ENCODE data around the gene RASAL2.
"Not testable (repeated sequence)": the region's sequence is repeated elsewhere in the genome, so short reads cannot be mapped to it uniquely, and the experiment has no call there.

Gene RASAL2

GRCh38 chr1:178241837-178242236 is 147.9 kb downstream of the RASAL2 start:
- DNase-seq, result no peak

- DNase-seq, result no peak
These were observed 149.2 kb downstream of the RASAL2 start for GRCh38 chr1:178243119-178243518.

DNA sequence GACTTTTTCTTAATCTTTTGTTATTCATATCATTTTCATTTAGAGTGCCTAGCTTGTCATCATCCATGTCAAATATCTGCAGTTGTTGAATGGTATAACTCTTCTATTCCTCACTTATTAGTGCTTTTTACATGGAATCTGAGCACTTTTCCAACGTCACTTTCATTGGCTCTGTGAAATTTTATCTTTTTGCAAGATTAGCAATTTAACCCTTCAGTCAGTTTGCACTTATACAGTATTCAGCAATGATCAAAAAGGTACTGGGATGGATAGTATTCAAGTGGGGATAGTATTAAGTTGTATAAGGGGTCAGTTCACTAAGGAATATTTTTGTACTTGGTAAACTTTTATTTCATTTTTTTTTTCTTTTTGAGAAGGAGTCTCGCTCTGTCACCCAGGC is 150.0 kb downstream of the RASAL2 start:
- no peak for DNase-seq

DNA sequence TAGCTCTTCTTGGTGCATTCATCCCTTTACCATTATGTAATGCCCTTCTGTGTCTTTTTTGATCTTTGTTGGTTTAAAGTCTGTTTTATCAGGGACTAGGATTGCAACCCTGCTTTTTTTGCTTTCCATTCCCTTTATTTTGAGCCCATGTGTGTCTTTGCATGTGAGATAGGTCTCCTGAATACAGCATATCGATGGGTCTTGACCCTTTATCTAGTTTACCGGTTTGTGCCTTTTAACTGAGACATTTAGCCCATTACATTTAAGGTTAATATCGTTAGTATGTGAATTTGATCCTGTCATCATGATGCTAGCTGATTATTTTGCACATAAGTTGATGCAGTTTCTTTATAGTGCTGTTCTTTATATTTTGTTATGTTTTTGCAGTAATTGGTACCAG is 154.4 kb downstream of the RASAL2 start:
- not testable (repeated sequence) for DNase-seq

DNA sequence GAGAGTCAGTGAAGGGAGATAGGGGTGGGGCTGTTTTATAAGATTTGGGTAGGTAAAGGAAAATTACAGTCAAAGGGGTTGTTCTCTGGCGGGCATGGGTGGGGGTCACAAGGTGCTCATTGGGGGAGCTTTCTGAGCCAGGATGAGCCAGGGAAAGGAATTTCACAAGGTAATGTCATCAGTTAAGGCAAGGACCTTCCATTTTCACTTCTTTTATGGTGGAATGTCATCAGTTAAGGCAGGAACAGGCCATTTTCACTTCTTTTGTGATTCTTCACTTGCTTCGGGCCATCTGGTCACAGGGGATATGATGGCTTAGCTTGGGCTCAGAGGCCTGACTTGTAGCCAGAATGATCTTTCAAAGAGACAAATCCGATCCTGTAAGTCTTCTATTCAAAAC is 159.7 kb downstream of the RASAL2 start:
- not testable (repeated sequence) for DNase-seq

- DNase-seq, result no peak
These were observed 160.5 kb downstream of the RASAL2 start for GRCh38 chr1:178254433-178254832.

GRCh38 chr1:178258536-178258935 is 164.6 kb downstream of the RASAL2 start:
- no peak for DNase-seq

DNA sequence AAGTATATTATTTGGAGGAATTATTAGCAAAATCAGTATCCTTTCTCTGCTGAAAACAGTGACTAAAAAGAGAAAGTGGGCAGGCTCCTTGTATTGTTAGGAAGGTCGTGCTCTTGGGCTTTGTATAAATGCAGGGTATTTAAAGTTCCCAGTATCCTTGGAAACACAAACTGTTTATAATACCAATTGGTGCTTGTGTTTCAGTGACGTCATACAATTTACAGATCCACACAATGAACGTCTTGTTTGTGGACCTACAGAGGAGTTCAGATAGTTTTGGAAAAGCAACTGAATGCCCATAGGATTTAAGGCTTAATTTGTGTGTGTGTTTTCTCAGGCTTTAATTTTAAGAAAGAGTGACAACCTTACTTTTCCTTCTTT is 168.2 kb downstream of the RASAL2 start:
- DNase-seq, result no peak

GRCh38 chr1:178263341-178263740 is 169.4 kb downstream of the RASAL2 start:
- DNase-seq, result no peak

- DNase-seq, result no peak
These were observed 172.2 kb downstream of the RASAL2 start for GRCh38 chr1:178266113-178266512.

DNA sequence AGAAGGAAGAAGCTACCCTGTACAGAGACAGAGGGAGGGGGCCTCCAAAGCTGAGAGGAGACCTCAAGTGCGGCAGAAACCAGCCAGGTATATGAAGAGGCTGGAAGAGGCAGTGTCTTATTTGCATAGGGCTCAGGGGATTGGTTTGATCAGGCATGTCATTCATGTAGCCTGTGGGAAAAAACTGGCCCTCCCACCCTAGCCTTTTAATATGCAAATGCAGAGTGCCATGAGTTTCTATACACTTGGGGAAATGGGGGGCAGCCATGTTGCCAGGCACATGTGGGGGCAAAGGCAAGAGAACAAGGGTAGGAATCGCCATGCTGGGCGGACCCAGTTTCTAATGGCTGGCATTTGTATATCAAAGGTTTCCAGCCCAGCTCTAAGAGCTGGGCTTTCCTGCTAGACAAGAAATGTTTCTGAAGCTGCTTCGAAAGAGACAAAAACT is 172.7 kb downstream of the RASAL2 start:
- DNase-seq, result no peak

- DNase-seq, result no peak
These were observed 173.8 kb downstream of the RASAL2 start for GRCh38 chr1:178267646-178268094.

DNA sequence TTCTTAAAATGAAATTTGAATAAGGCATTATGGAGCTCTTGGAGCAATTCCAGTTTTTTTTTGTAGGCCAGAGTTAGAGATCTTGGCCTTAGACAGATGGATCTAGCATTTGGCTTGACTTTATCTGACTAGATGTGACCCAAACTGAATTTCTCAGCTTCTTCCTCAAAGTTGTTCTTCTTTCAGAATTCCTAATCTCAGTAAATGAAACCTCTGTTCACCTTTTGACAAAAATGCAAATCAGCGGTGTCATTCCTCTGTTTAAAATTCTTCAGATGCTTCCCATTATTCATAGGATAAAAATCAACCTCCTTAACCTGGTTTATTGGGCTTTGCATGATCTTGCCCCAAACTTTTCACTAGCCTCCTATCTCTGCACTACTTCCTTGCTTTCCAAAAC is 177.6 kb downstream of the RASAL2 start:
- no peak for DNase-seq

- no peak for DNase-seq
These were observed 180.0 kb downstream of the RASAL2 start for GRCh38 chr1:178273707-178274410.

GRCh38 chr1:178275049-178275448 is 181.1 kb downstream of the RASAL2 start:
- no peak for DNase-seq

- no peak for DNase-seq
These were observed 181.6 kb downstream of the RASAL2 start for GRCh38 chr1:178275553-178275952.

DNA sequence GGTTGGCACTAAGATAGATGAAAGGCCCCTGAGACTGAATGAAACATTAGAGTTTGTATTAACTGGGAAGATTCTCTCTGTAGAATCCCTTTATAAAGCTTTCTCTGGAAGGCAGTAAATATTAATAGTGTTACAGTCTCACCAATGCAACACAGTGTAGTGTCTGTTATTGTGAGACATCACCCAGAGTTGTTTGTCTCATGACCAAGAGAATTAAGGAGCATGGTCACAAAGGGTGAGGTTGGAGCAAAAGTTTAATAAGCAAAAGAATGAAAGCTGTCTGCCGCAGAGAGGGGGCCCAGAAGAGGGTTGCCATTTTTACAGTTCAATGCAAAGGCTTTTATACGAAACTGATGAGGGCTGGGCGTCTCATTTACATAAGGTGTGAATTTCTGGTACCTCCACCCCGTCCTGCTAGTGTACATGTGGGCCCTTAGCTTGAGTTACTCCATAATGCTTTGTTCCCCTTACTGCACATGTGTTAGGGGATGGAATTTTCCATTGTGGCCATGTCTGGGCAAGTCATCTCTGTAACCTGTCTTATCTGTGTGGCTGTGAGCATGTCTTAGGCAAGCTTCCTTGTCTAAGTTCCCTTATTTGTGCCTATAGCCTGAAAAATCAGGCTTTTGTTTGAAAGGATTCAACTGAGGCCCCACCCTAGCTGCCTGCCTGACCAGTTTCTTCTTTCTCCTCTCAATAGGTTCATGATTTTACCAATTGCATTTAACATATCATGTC is 184.1 kb downstream of the RASAL2 start:
- no peak for DNase-seq

DNA sequence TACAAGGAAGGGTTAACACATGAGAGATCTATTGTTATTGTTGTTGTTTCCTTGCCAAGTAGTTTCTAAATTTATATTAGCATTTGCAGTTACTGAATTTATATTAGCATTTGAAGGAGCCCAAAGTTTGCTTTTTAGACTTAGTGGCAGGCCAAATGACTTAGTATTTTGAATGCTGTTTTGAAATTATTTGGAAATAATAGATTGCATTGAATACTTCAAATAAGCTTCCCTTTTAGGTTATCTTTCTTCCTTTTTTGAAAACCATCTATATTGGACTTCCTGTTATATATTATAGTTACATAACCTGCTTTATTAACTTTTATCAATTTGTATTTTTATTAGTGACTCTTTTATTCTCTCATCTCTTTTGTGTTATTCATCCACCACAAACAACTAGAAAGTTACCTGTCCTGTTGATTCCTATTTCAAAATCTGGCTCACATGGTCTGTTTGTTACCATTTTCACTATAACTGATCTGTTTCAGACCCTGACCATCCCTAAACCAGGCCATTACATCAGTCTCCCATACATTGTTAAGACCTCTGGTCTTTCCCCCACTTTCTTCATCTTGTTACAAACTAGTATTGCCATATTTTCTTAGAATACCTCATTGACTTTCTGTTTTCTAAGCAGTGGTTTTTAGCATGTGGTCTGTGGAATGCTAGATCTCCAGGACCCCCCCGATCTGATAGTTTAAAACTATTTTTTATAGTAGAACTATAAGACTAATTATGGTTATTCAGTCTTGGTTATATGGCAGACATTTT is 185.2 kb downstream of the RASAL2 start:
- DNase-seq, result no peak

GRCh38 chr1:178282949-178283367 is 189.1 kb downstream of the RASAL2 start:
- DNase-seq, result no peak

DNA sequence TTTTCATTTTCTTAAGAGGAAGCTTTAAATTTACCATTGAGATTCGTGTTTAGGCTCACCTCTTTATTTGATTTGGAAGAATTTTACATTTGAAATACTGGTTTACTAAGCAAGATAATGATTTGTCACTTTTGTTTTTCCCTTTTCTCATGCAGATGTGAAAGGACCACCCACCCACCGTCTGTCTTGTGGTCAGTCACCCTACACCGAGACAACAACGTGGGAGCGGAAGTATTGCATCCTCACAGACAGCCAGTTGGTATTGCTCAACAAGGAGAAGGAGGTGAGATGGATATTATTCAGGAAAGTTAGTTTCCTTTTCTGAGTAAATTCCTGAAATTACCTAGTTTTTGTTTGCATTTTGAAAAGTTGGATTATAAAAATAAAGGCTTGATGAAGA is 189.5 kb downstream of the RASAL2 start:
- DNase-seq, result no peak

DNA sequence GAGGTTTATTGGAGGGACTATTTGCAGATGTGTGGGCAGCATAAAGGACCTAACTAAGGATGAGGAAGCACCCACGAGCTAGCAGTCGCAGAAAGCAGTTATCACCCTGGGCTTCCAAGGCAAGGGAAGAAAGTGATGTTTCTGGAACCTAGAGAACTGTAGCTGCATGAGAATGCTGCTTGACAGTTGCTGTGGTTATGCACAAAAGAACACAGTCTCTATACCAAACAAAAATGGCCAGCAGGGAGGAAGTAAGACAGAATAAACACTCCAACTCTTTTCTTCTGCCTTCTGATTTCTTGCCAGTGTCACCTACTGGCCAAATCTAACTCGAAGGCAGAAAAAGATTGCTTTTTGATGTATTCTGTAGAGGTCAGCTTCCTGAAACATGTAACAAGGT is 190.2 kb downstream of the RASAL2 start:
- DNase-seq, result no peak

DNA sequence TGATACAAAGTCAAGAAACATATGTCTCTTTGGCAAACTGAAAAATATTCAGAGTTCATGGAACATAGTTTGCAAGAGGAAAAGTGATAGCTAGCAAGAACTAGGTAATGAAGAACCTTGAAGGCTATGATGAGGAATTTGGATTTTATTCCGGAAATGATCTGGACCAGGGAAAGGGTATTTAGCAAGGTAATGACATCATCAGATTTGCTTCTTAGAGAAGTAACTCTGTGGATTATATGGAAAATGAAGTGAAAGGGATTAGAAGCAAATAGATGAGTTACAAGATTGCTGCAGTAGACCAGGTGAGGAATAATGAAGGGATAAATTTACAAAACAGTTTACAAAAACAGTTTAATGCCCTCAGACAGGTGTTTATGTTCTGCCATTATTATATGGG is 197.3 kb downstream of the RASAL2 start:
- DNase-seq, result no peak

DNA sequence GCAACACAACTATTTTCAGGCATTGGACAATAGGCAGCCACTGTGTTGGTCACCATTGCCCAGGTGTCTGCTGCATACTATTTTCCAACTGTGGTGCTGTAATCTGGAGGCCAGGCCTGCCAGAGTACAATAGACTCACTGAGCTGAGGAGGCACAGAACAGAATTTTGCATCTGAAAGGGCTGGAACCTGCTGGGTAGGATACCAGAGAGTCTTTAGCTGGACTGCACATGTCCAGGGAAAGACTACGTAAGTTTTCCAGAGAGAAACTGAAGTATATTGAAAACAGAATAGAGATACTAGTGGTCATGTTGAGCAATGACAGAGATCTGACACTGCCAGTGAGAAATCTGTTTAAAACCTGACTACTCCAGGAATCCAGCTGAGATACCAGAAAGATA is 200.8 kb downstream of the RASAL2 start:
- DNase-seq, result no peak

DNA sequence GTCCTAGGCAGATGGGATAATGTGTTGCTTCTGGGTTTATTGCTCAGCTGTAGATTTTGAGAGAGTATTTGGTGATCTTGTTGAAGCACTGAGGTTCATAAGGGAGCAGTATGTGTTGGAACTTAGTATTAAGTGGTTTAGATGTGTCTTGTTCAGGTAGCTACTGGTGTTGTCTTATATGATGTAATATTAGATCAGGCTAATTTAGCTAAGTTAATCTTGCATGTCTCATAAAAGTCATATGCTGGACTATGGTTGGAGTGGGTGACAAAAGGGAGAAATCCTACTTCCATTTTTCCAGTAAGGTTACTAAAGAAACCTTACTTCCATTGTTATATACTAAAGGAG is 206.4 kb downstream of the RASAL2 start:
- DNase-seq, result no peak

All from amniotic stem cell (primary cell).